HepG2 (cell line): Measurements from ENCODE around the gene GRID1.

Experiments
- BORCS8-MEF2B ChIP-seq: sonication (generic); formaldehyde crosslinking; IDR thresholded peaks from 2 replicates; pipeline ENCODE4 v1.8.0; 2022; ENCODE audit warnings: mild to moderate bottlenecking, missing genetic modification reagents
- CTCF ChIP-seq: sonication (generic); formaldehyde crosslinking; IDR thresholded peaks from 2 replicates; pipeline ENCODE4 v1.5.0; 2020; ENCODE audit warnings: mild to moderate bottlenecking, missing genetic modification reagents, moderate library complexity
- MED13 ChIP-seq: sonication (generic); formaldehyde crosslinking; IDR thresholded peaks from 2 replicates; pipeline ENCODE4 v1.5.0; 2020; ENCODE audit warnings: missing genetic modification reagents
- MIXL1 ChIP-seq: IDR thresholded peaks from 2 replicates; pipeline ENCODE4 v1.6.1; 2016
- TF ChIP-seq, protein P1 (sequence below): IDR thresholded peaks from 2 replicates; pipeline ENCODE4 v1.6.1; 2016

DNA sequence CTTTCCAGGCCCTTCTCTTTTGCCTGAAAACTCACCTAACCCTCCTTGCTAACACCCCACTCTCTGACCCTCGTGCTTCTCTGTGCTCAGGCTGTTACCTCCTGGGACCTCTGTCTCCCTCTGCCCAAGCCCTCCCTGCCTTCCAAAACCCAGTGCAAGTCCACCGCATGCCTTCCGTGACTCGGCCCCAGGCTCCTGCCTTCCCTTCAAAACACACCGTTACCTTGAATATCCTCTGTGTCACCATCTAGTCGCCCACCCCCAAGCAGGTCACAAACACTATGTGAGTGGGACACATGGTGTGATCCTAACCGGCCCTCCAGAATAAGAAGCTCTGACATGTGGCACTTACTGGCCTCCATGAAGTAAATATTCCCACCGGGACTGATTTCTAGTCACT lies 176.7 kb downstream of the GRID1 start:
- TF ChIP-seq CTCF (CRISPR knock-in tag) (no peak), BORCS8-MEF2B (no peak), MIXL1 (no peak), MED13 (CRISPR knock-in tag) (no peak)
- TF ChIP-seq, protein P1, sequence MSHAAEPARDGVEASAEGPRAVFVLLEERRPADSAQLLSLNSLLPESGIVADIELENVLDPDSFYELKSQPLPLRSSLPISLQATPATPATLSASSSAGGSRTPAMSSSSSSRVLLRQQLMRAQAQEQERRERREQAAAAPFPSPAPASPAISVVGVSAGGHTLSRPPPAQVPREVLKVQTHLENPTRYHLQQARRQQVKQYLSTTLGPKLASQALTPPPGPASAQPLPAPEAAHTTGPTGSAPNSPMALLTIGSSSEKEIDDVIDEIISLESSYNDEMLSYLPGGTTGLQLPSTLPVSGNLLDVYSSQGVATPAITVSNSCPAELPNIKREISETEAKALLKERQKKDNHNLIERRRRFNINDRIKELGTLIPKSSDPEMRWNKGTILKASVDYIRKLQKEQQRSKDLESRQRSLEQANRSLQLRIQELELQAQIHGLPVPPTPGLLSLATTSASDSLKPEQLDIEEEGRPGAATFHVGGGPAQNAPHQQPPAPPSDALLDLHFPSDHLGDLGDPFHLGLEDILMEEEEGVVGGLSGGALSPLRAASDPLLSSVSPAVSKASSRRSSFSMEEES (CRISPR knock-in tag), result no peak
